Measurements from ENCODE around the gene MAEL.

DNA sequence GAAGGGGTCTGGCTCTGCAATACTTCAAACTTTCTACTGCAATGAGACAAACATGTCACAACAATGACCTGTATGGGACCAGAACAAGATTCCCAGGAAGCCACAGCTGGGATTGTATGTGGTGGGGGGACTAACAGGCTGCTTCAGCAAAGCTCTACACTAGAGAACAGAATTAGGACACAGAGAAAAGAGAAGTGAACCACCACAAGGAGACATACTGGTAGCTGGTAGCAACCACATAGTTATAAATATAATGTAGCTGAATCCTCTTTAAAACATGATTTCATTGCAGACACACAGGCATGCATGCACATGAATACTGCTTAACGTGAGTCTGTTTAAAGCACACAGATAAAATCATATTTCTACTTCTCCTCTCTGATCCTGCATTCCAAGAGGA, 10.3 kb upstream of the MAEL start:
- TF ChIP-seq CTCF (IDR thresholded peaks at IDR 0.05) (no peak), EP300 (IDR thresholded peaks at IDR 0.05) (no peak), POLR2A (IDR thresholded peaks at IDR 0.05) (no peak)
